GM21515 (cell line): ENCODE data around the gene IPO5.

ENCODE experiments used
- ATAC-seq: cut with Tn5 transposase; IDR thresholded peaks from one replicate; pipeline ENCODE4 v1.9.1; 2021; ENCODE audit not compliant: unreplicated experiment

Gene IPO5

DNA sequence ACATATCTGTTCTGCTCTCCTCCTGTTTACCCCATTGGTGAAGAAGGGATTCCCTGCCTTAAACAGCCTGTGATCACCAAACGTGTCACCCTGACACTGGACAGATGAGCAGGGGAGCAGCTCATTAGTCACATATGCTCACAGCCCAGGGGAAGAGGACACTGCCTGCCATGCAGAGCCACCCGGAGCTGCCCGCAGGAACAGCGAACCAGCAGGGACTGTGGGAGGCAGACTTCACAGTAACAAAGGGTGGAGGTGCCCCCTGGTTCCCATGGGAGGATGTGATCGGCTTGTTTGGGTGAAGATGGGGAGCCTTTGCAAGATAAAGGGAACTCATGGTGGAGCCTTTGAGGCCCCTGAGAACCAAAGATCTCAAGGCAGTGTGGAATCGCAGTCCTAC lies 100.8 kb downstream of the IPO5 start:
- ATAC-seq = no peak

DNA sequence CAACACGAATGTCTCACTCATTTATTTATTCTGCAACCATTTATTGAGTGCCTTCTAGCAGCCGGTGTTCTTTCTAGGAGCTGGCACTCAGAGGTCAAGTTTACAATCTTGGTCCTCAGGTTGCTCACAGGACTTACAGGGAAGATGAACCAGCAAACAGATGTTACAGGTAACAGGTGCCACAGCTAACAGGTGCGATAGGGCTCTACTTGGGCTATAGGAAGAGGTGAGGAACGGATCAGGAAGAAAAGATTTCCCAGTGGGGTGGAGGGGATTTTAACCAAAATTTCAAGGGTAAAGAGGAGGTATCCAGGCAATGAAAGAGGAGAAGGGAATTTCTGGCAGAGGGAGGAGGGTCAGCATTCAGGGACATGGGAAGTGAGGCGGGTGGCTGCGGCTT lies 102.1 kb downstream of the IPO5 start:
- no peak for ATAC-seq

DNA sequence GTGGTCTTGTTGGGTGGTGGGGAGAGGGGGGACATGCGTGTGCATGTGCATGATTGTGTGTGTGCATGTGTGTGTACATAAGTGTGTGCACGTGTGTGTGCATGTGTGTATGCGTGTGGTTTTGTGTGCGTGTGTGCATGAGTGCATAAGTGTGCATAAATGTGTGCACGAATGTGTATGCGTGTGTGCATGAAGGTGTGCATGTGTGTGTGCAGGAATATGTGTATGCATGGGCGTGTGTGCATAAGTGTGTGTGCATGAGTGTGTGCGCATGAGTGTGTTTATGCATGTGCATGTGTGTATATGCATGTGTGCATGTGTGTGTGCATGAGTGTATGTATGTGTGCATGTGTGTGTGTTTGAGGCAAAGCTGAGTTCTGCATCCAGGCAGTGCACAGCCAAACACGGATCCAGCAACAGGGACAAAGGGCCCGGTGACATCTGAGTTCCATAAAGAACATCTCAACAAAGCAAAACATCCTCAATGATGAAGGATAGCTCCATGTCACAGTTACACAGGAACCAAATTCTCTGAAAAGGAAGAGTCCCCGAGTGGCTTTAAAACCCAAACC lies 103.5 kb downstream of the IPO5 start:
- ATAC-seq = no peak

DNA sequence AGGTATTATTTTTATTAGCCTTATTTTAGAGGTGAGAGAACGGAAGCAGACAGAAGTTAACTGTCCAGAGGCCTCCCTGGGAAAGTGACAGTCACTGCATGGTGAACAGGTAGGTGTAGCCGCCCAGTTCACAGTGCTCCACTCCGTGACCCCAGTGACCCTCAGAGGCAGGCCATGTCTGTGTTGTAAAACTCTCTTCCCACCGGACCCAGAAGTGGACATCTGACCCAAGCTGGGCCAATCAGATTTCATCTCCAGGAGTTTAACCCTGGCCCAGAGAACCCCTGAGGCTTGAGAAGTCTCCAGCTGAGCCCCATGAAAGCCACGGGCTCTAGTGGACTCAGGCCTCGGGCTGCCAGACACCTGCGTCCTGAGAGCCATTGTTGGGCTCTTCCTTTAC lies 105.8 kb downstream of the IPO5 start:
- no peak for ATAC-seq

DNA sequence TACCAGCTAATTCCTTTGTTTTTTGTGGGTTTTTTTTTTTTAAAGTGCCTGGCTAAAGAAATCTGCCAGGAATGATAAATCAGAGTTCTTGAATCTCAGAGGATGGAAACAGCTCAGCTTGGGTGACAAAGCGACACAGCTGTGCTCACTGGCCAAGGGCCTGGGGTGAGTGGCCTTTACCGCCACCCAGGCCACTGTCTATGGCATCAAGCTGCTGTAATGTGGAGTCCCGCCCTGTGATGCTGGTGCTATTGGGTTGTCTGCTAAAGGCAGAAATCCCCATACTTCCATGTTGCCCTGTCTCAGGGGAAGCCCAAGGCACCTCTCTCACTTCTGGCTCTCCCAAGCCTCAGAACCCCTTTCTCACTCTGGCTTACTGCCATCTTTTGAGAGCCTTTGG lies 106.8 kb downstream of the IPO5 start:
- no peak for ATAC-seq

DNA sequence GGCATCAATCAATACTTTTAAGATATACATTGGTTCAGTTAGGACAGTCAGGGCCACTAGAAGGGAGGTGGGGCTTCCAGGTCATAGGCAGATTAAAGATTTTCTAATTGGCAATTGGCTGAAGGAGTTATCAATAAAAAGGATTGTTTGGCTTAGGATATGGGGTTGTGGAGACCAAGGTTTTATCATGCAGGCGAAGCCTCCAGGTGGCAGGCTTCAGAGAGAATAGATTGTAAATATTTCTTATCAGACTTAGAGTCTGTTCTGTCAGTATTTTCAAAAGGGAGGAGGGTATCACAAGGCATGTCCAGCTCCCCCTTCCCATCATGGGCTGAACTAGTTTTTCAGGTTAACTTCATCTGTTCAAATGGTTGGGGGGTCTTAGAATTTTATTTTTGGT lies 112.0 kb downstream of the IPO5 start:
- ATAC-seq = no peak

DNA sequence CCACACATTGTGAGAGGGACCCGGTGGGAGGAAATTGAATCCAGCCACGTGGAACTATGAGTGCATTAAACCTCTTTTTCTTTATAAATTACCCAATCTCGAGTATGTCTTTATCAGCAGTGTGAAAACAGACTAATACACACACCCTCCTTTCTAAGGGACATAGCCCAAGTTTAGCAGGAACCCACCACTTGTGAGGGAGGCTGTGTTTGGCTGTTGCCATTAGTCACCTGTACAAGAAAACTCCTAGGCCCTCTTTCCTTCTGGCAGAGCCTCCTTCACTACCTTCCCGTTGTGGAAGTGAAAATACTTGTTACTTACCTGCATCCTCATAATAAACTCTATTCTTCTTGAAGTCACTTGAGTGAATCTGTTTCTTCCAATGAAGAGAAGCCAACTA lies 113.2 kb downstream of the IPO5 start:
- no peak for ATAC-seq

DNA sequence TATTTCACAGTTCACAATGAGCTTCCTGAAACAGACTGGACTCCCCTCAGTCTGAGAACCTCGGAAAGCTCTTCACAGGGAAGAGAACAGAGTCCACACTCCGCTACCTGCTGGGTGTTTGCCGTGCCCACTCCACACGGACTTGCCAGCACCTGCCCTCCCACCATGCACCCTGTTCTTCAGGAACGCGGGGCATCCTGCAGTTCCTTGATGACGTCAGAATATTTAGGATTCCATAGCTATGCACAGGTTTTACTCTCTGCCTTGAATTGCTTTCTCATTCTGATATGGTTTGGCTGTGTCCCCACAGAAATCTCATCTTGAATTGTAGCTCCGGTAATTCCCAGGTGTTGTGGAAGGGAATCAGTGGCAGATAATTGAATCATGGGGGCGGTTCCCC lies 115.0 kb downstream of the IPO5 start:
- ATAC-seq = no peak

DNA sequence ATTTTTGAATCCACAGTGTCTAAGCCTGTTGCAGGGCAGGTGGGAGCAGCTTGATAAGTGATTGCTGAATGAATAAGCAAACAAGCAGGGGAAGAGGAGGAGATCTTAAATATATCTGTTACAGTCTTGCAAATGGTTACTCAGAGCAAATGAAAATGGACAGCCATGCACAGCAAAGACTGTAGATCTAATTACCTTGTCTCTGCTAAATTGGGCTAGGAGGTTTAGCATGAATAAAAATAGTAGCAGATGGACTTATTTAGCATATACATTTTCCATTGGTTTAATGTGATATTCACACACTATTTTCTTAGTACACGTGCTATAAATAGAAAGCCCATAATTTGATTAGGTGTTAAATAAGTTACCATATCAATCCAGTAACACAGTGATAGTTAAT lies 116.5 kb downstream of the IPO5 start:
- no peak for ATAC-seq

DNA sequence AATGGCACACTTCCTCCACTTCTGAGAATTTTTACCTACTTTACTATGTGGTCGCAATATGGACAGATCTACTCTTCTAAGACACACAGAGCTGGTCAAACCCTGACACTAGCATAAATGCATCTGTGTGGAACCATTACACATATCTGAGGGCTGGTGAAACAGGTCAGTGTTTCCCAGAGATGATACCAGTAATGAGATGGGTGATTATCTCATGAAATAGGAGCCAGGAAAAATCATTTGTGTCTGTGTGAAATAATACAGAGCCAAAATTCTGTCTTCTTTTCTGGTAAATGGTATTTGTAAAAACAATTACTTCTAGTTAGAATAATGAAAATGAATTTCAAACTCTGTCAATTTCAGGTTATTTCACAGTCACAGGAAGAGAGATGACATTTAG lies 117.8 kb downstream of the IPO5 start:
- ATAC-seq = no peak

DNA sequence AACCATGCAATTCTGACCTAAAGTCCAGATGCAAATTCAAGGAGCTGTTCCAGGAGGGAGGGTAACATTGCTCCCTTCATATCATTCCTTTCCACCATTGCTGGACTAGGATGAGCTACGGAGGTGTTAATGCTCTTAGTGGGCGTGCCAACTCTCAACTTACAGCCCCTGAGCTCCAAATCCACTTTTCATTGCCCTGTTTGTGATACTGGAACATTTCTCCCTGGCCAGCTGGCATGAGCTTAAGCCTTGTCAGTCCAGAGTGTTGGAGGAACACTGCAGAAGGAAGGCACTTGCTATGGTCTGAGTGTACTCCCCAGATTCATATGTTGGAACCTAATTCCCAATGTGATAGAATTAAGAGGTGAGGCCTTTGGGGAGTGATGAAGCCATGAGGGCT lies 119.0 kb downstream of the IPO5 start:
- no peak for ATAC-seq
